Measurements from ENCODE around the gene ITGAL.
"Not testable (repeated sequence)": the region's sequence is repeated elsewhere in the genome, so short reads cannot be mapped to it uniquely, and the experiment has no call there.

Gene ITGAL

DNA sequence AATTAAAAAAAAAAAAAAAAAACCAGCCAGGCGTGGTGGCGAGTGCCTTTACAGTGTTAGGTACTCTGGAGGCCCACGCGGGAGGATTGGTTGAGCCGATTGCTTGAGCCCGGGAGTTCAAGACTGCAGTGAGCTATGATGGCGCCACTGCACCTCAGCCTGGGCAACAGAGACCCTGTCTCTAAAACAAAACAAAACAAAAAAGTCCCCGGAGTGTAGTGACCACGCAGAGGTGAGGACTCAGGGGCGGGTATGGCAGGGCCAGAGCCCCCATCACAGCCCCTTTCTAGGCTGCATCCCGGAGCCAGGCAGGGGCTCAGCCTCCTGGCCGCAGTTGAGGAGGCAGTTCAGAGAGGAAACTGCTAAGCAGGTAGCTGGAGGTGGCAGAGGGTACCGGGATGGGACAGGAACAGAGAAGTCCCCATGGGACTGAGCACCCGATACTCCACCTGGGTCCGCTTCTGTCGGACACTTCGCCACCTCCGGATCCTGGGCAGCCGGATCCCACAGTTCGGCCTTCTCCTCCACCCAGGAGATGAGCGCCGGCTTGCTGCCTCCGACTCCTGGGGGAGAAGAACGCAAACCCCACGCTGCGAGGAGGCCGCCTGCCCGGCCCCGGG is 61.3 kb downstream of the ITGAL start:
- Mint-ChIP-seq H3K27ac (peak overlapping the region; percentile 78 to 97 (median 94)), H3K27me3 (ENCODE audit: low read depth) (no peaks in the 10 kb centered on the region), H3K4me3 (peak overlapping the region; percentile 88 to 94 (median 89)), H3K9me3 (no peaks in the 10 kb centered on the region), H3K36me3 (ENCODE audit: low read depth) (peaks cover 17% of the 10 kb centered on the region), H3K4me1 (peaks cover 25% of the 10 kb centered on the region)
- TF ChIP-seq, protein P1, sequence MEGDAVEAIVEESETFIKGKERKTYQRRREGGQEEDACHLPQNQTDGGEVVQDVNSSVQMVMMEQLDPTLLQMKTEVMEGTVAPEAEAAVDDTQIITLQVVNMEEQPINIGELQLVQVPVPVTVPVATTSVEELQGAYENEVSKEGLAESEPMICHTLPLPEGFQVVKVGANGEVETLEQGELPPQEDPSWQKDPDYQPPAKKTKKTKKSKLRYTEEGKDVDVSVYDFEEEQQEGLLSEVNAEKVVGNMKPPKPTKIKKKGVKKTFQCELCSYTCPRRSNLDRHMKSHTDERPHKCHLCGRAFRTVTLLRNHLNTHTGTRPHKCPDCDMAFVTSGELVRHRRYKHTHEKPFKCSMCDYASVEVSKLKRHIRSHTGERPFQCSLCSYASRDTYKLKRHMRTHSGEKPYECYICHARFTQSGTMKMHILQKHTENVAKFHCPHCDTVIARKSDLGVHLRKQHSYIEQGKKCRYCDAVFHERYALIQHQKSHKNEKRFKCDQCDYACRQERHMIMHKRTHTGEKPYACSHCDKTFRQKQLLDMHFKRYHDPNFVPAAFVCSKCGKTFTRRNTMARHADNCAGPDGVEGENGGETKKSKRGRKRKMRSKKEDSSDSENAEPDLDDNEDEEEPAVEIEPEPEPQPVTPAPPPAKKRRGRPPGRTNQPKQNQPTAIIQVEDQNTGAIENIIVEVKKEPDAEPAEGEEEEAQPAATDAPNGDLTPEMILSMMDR (IDR thresholded peaks at IDR 0.05; ENCODE audit: unreplicated experiment in 3 of 3): no peak

DNA sequence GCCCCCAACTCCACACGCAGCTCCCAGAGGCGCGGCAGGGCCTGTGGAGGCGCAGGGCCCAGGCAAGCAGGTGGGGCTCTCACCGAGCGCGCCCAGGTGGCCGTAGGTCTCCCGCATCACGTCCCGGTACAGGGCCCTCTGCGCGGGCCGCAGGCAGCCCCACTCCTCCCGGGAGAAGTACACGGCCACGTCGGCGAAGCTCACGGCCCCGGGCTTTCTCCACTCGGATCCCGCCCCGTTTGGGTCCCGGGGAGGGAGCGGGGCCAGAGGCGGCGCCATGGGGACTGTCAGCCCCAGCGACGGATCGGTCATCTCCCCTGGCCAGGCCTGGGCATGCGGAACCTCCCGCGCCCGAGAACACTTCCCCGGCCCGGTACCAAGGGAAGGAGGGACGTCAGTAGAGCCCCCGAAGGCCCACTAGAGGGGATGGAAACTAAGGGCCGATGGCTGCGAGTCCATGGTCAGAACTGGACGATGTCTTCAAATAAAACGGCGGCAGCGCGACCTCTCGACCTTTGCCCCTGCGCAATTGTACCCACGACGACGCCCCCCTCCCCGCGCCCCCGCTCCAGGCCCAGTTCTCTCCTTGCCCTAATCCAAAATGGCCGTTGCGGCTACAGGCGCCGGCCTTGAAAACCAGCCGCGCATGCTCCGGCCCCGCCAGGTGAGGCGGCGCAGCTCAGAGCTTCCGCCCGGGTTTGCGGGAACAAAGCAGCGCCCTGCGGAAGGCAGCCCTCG is 62.0 kb downstream of the ITGAL start, which contains the start of gene ZNF747:
ZNF747 (minus strand) TSS at position 491 of the 738 bp plus-strand sequence; CDS start at position 312, 179 bp downstream.
- Mint-ChIP-seq H3K4me3 (peak within 1 kb of the TSS; percentile 90 to 94 (median 94)), H3K27ac (peak within 1 kb of the TSS; percentile 97 to 99 (median 97)), H3K9me3 (no peaks in the 10 kb centered on the region), H3K36me3 (ENCODE audit: low read depth) (peaks cover 17% of the 10 kb centered on the region), H3K4me1 (peaks cover 25% of the 10 kb centered on the region), H3K27me3 (ENCODE audit: low read depth) (no peaks in the 10 kb centered on the region)
- TF ChIP-seq, protein P1 (IDR thresholded peaks at IDR 0.05; ENCODE audit: unreplicated experiment in 3 of 3): no peak

DNA sequence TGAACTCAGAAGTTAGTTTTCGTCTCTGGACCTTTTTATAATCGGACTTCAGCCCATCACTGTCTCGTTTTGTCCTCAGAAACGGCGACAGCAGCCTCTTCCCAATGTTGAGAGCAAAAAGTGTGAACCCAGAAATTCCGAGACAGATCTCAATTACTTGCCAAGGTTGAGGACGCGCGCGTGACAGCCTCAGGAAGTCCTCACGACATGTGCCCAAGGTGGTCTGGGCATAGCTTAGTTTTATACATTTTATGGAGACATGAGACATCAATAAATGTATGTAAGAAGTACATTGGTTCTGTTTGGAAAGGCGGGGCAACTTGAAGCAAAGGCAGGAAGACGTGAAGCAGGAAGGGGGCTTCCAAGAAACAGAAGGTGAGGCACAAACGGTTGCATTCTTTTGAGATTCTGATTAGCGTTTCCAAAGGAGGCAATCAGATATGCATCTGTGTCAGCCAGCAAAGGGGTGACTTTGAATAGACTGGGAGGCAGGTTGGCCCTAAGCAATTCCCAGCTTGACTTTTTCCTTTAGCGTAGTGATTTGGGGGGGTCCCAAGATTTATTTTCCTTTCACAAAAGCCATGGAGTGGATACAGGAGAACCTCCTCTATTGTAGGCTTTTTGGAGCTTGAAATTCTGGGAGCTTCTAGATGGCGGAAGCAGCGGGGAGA is 62.7 kb downstream of the ITGAL start:
- Mint-ChIP-seq H3K4me1 (peaks cover 25% of the 10 kb centered on the region), H3K9me3 (no peaks in the 10 kb centered on the region), H3K27ac (peak overlapping the region; percentile 97 to 99 (median 97)), H3K27me3 (ENCODE audit: low read depth) (no peaks in the 10 kb centered on the region), H3K4me3 (peak overlapping the region; percentile 90 to 94 (median 94)), H3K36me3 (ENCODE audit: low read depth) (peaks cover 17% of the 10 kb centered on the region)
- TF ChIP-seq, protein P1 (IDR thresholded peaks at IDR 0.05; ENCODE audit: unreplicated experiment in 3 of 3): no peak

DNA sequence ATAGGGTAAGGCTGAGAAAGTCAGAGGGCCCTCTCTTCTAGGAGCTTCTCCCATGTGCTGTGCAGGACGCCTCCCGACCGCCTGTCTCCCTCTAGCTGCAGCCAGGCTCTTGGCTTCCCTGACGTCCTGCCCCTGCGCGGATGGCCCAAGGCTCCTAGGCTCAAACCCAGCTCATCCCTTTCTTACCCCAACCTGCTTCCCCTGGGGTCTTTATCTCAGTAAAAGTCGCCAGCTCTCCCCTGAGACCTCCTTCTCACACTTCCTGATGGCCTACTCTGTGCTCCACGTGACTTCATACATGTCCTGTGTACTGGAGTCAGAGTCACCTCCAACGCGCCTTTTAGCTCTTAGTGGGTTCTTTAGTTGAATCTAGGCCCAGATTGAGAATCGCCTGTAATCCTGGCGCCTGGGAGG is 63.2 kb downstream of the ITGAL start:
- Mint-ChIP-seq H3K4me1 (peaks cover 25% of the 10 kb centered on the region), H3K27ac (peak overlapping the region; percentile 97 to 99 (median 97)), H3K36me3 (ENCODE audit: low read depth) (peaks cover 14% of the 10 kb centered on the region), H3K9me3 (no peaks in the 10 kb centered on the region), H3K27me3 (ENCODE audit: low read depth) (no peaks in the 10 kb centered on the region), H3K4me3 (peak overlapping the region; percentile 90 to 94 (median 94))
- TF ChIP-seq, protein P1 (IDR thresholded peaks at IDR 0.05; ENCODE audit: unreplicated experiment in 3 of 3): peak; percentile 52 to 61 (median 59)

DNA sequence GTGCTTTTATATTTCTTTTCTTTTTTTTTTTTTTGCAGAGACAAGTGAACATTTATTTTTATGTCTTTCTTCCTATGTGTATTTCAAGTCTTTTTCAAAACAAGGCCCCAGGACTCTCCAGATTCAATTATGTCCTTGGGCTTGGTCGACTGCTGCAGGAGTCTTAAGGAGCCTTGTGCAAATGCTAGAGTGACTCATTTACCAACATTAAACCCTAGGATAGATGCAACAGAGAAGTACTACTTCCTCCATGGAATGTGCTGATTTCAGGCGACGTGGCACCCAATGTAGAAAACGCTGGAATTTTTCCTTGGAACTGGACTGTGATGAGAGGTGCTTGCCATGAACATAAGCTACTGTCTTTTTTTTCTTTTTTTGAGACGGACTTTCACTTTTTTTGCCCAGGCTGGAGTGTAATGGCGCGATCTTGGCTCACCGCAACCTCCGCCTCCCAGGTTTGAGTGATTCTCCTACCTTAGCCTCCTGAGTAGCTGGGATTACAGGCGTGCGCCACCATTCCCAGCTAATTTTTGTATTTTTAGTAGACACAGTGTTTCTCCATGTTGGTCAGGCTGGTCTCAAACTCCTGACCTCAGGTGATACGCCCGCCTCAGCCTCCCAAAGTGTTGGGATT is 64.0 kb downstream of the ITGAL start:
- H3K27me3 Mint-ChIP-seq (ENCODE audit: low read depth); H3K36me3 Mint-ChIP-seq (ENCODE audit: low read depth); H3K9me3 Mint-ChIP-seq: not testable (repeated sequence)
- Mint-ChIP-seq H3K4me3 (peak overlapping the region; percentile 90 to 94 (median 94)), H3K27ac (peak overlapping the region; percentile 97 to 99 (median 97)), H3K4me1 (peaks cover 25% of the 10 kb centered on the region)

Measured in nephron (organoid).